ENCODE data around the gene IL16.

The IL16 gene

GRCh38 chr15:81302701-81303109, 106.0 kb downstream of the IL16 start:
- TF ChIP-seq CTCF (IDR thresholded peaks at IDR 0.05; ENCODE audit: low read length), result no peak
- Histone ChIP-seq H3K27me3 (replicated peaks; ENCODE audit: insufficient read depth, low read length) (no peaks in the 10 kb centered on the region), H3K9ac (ENCODE audit: low read length) (peak overlapping the region; percentile 37; the same call in 1 of the 2 replicates), H3F3A (ENCODE audit: insufficient read depth, low read length) (peaks cover 59% of the 10 kb centered on the region), H4K20me1 (ENCODE audit: insufficient read depth, low read length) (no peaks in the 10 kb centered on the region), H3K79me2 (ENCODE audit: low read length) (peaks cover 94% of the 10 kb centered on the region), H3K36me3 (replicated peaks; ENCODE audit: insufficient read depth, low read length) (peaks cover 2% of the 10 kb centered on the region), H3K4me1 (ENCODE audit: low read length) (peaks cover 54% of the 10 kb centered on the region), H3K9me3 (replicated peaks; ENCODE audit: insufficient read depth, low read length) (no peaks in the 10 kb centered on the region), H3K9me2 (replicated peaks; ENCODE audit: insufficient read depth, low read length) (no peaks in the 10 kb centered on the region), H3K27ac (ENCODE audit: low read length) (peak overlapping the region; percentile 89; the same call in 1 of the 2 replicates), H2AFZ (ENCODE audit: low read length) (no peak overlapping the region), H3K4me2 (ENCODE audit: low read depth, low read length) (peak overlapping the region; percentile 84), H3K4me3 (ENCODE audit: low read length) (peak overlapping the region; percentile 77)
- DNase-seq, result peak; percentile 5

- peaks cover 63% of the 10 kb centered on the region for H3F3A ChIP-seq (ENCODE audit: insufficient read depth, low read length)
- H3K27ac ChIP-seq (ENCODE audit: low read length), result peak overlapping the region; percentile 89; the same call in 1 of the 2 replicates
- peaks cover 85% of the 10 kb centered on the region for H3K79me2 ChIP-seq (ENCODE audit: low read length)
- no peaks in the 10 kb centered on the region for H3K9me2 ChIP-seq (replicated peaks; ENCODE audit: insufficient read depth, low read length)
- H3K4me1 ChIP-seq (ENCODE audit: low read length), result peaks cover 49% of the 10 kb centered on the region
- no peaks in the 10 kb centered on the region for H3K27me3 ChIP-seq (replicated peaks; ENCODE audit: insufficient read depth, low read length)
- no peak for TF ChIP-seq EZH2 (optimal IDR thresholded peaks at IDR 0.05; ENCODE audit: low read depth, low read length)
- H3K36me3 ChIP-seq (replicated peaks; ENCODE audit: insufficient read depth, low read length), result peaks cover 2% of the 10 kb centered on the region
- no peak overlapping the region for H2AFZ ChIP-seq (ENCODE audit: low read length)
- H4K20me1 ChIP-seq (ENCODE audit: insufficient read depth, low read length), result no peaks in the 10 kb centered on the region
- H3K4me3 ChIP-seq (ENCODE audit: low read length), result no peak overlapping the region
- H3K9ac ChIP-seq (ENCODE audit: low read length), result peak overlapping the region; percentile 37; the same call in 1 of the 2 replicates
- peak overlapping the region; percentile 84; the same call in 1 of the 2 replicates for H3K4me2 ChIP-seq (ENCODE audit: low read depth, low read length)
- DNase-seq, result no peak
- no peaks in the 10 kb centered on the region for H3K9me3 ChIP-seq (replicated peaks; ENCODE audit: insufficient read depth, low read length)
Observed at GRCh38 chr15:81303244-81304225, 106.9 kb downstream of the IL16 start.

- Histone ChIP-seq H3K4me3 (ENCODE audit: low read length) (no peak overlapping the region), H3K36me3 (replicated peaks; ENCODE audit: insufficient read depth, low read length) (peaks cover 2% of the 10 kb centered on the region), H4K20me1 (ENCODE audit: insufficient read depth, low read length) (no peaks in the 10 kb centered on the region), H3K4me1 (ENCODE audit: low read length) (peaks cover 49% of the 10 kb centered on the region), H3K27ac (ENCODE audit: low read length) (peak overlapping the region; percentile 89; the same call in 1 of the 2 replicates), H3F3A (ENCODE audit: insufficient read depth, low read length) (peaks cover 63% of the 10 kb centered on the region), H3K27me3 (replicated peaks; ENCODE audit: insufficient read depth, low read length) (no peaks in the 10 kb centered on the region), H3K9ac (ENCODE audit: low read length) (no peak overlapping the region), H3K4me2 (ENCODE audit: low read depth, low read length) (peak overlapping the region; percentile 1; the same call in 1 of the 2 replicates), H2AFZ (ENCODE audit: low read length) (no peak overlapping the region), H3K79me2 (ENCODE audit: low read length) (peaks cover 78% of the 10 kb centered on the region), H3K9me3 (replicated peaks; ENCODE audit: insufficient read depth, low read length) (no peaks in the 10 kb centered on the region), H3K9me2 (replicated peaks; ENCODE audit: insufficient read depth, low read length) (no peaks in the 10 kb centered on the region)
- TF ChIP-seq CTCF (IDR thresholded peaks at IDR 0.05; ENCODE audit: low read length), result no peak
- no peak for TF ChIP-seq EZH2phosphoT487 (IDR thresholded peaks at IDR 0.05; ENCODE audit: low read length)
- no peak for TF ChIP-seq EZH2 (optimal IDR thresholded peaks at IDR 0.05; ENCODE audit: low read depth, low read length)
- DNase-seq, result no peak
Observed at GRCh38 chr15:81304226-81304625, 107.5 kb downstream of the IL16 start.
